Amygdala (tissue), 56 donors: Measurements from ENCODE around the gene EPB41L4A.
A peak's percentile ranks its signal among the peaks of the same experiment; 100 is the strongest.
"Not testable (repeated sequence)": the region's sequence is repeated elsewhere in the genome, so short reads cannot be mapped to it uniquely, and the experiment has no call there.

ENCODE experiments used
- DNase-seq, 56 donors: peaks; one replicate each; lab custom pipeline; 2025; lab: John Stamatoyannopoulos, UW

The EPB41L4A gene

GRCh38 chr5:112403069-112403468, 16.0 kb downstream of the EPB41L4A start:
- no peak for DNase-seq

GRCh38 chr5:112401924-112402323, 17.2 kb downstream of the EPB41L4A start:
- no peak for DNase-seq

GRCh38 chr5:112397690-112398089, 21.4 kb downstream of the EPB41L4A start:
- DNase-seq, result no peak

- DNase-seq, result no peak
Observed at GRCh38 chr5:112396430-112396829, 22.6 kb downstream of the EPB41L4A start.

- DNase-seq, result not testable (repeated sequence)
Observed at GRCh38 chr5:112395299-112395698, 23.8 kb downstream of the EPB41L4A start.

GRCh38 chr5:112390327-112390726, 28.8 kb downstream of the EPB41L4A start:
- peak in 6 of 56 donors; percentile 3 to 20 (median 6) for DNase-seq

GRCh38 chr5:112388739-112389138, 30.3 kb downstream of the EPB41L4A start:
- no peak for DNase-seq

- DNase-seq, result no peak
Observed at GRCh38 chr5:112388074-112388473, 31.0 kb downstream of the EPB41L4A start.

- DNase-seq, result no peak
Observed at GRCh38 chr5:112386766-112387165, 32.3 kb downstream of the EPB41L4A start.

GRCh38 chr5:112385969-112386368, 33.1 kb downstream of the EPB41L4A start:
- no peak for DNase-seq

- DNase-seq, result no peak
Observed at GRCh38 chr5:112385566-112385965, 33.5 kb downstream of the EPB41L4A start.

GRCh38 chr5:112384523-112384922, 34.6 kb downstream of the EPB41L4A start:
- no peak for DNase-seq

GRCh38 chr5:112382886-112383285, 36.2 kb downstream of the EPB41L4A start:
- DNase-seq, result no peak

GRCh38 chr5:112381521-112381920, 37.6 kb downstream of the EPB41L4A start:
- no peak for DNase-seq

GRCh38 chr5:112379542-112380325, 39.3 kb downstream of the EPB41L4A start:
- DNase-seq, result no peak

- no peak for DNase-seq
Observed at GRCh38 chr5:112374818-112375217, 44.3 kb downstream of the EPB41L4A start.

GRCh38 chr5:112374356-112374755, 44.7 kb downstream of the EPB41L4A start:
- no peak for DNase-seq

- DNase-seq, result no peak
Observed at GRCh38 chr5:112373885-112374284, 45.2 kb downstream of the EPB41L4A start.

GRCh38 chr5:112372543-112372942, 46.5 kb downstream of the EPB41L4A start:
- DNase-seq, result no peak

- DNase-seq, result no peak
Observed at GRCh38 chr5:112371067-112371466, 48.0 kb downstream of the EPB41L4A start.

- DNase-seq, result no peak
Observed at GRCh38 chr5:112367400-112367799, 51.7 kb downstream of the EPB41L4A start.

- no peak for DNase-seq
Observed at GRCh38 chr5:112366987-112367386, 52.1 kb downstream of the EPB41L4A start.

- DNase-seq, result not testable (repeated sequence)
Observed at GRCh38 chr5:112360740-112361139, 58.3 kb downstream of the EPB41L4A start.
